HG03066 (cell line): ENCODE data around the gene ARFIP1.
"Not testable (repeated sequence)": the region's sequence is repeated elsewhere in the genome, so short reads cannot be mapped to it uniquely, and the experiment has no call there.

ENCODE experiments used
- ATAC-seq: cut with Tn5 transposase; IDR thresholded peaks from one replicate; pipeline ENCODE4 v1.9.1; 2021; ENCODE audit warnings: low read depth; ENCODE audit not compliant: unreplicated experiment

Gene ARFIP1

DNA sequence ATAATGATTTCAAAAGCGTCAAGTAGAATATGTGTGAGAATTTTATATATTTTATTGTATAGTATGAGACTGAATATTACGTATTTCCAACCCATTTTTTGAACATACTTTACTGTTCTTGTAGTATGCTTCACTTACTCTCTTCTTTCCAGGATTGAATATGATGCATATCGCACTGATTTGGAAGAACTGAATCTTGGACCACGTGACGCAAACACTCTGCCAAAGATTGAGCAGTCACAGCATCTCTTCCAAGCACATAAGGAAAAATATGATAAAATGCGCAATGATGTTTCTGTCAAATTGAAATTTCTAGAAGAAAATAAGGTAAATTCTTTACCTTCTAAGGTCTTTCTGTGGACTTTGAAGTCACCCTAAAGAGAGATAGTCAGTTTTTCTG, 108.2 kb downstream of the ARFIP1 start:
- no peak for ATAC-seq

DNA sequence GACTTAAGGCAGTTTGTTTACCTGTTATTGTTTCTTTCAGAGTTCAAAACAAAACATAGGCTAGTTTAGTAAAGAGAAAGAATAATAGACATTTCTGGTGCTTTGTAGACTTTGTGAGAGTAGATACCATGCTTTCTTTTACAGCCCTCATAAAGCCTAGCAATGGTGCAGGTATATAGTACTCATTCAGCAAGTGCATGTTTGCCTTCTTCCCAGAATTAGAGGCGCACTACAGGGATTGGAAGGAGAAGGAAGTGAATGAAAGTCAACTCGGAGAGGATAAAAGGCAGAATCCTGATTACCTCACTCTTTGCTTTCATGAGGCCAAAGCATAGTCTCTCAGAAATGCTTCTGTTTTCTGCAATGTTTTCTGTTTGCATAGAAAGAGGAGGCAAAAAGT, 113.2 kb downstream of the ARFIP1 start:
- no peak for ATAC-seq

DNA sequence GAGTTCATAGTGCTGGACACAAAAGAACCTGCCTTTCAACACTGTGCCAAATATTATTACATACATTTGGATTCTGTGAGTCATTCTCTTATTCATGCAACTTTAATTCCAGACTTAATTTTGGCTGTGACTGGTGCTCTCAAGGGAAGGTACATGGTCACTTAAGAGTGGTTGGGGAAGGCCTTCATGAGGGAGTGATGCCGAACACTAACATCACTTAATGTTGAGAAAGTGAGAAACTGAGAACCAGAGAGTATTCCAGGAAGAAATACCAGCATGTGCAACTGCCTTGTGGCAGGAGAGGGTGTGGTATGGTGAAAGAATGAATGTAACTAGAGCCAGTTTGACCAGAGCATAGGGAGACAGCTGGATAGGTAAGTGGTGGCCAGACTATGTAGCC, 114.9 kb downstream of the ARFIP1 start:
- no peak for ATAC-seq

DNA sequence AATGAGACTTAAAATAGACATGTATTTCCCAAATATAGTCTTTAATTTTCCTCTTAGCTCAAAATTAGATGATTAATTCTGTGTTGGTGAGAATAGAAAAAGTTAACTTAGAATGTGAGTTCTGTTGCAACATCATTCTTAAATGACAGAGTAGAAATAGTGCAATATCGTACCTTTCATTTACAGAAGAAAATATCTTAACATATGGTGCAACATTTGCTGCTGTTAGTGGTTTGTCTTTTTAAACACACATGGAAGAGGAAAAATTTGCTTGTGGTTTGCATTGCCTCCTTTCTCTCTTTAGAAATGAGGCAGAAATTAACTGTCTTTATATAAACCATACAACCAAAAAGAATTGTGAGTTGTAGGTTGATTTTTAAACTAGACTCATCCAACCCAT, 117.1 kb downstream of the ARFIP1 start:
- no peak for ATAC-seq

DNA sequence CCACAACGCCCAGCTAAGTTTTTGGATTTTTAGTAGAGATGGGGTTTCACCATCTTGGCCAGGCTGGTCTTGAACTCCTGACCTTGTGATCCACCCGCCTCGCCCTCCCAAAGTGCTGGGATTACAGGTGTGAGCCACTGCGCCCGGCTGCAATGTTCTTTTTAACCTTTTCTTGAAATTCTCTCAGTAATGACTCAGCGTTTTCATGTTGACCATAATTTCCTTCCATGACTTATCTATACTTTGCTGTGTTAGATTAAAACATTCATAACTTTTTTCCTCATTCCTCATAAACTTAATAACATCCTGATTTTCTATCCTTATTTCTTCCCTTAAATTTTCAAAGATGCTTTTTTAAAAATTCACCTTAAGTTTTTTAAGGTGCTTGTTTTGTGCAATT, 118.4 kb downstream of the ARFIP1 start:
- not testable (repeated sequence) for ATAC-seq

GRCh38 chr4:152898606-152899005, 118.9 kb downstream of the ARFIP1 start:
- no peak for ATAC-seq

GRCh38 chr4:152900395-152900794, 120.6 kb downstream of the ARFIP1 start:
- no peak for ATAC-seq

DNA sequence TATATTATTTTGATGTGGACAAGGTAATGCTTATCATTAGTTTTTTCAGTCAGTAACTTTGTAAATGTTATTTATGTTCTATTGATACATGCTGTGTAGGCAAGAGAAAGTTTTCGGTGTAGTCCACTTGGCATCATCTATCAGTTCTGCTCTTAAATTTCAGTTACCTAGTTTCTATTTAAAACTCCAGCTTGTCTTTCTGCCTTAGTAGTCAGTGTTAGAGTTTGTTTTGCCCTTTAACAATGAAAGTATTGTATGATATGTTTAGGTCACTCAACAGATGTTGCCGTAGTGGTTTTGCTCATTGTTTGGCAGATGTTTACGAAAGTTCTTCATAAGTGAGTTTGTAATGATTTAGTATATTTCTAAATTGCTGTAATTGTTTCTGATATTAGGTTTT, 121.5 kb downstream of the ARFIP1 start:
- ATAC-seq = no peak

GRCh38 chr4:152903658-152904057, 123.9 kb downstream of the ARFIP1 start:
- no peak for ATAC-seq

- no peak for ATAC-seq
These were observed 130.1 kb downstream of the ARFIP1 start for GRCh38 chr4:152909901-152910300.

- no peak for ATAC-seq
These were observed 130.8 kb downstream of the ARFIP1 start for GRCh38 chr4:152910521-152910920.

- ATAC-seq = no peak
These were observed 138.0 kb downstream of the ARFIP1 start for GRCh38 chr4:152917543-152918395.

- ATAC-seq = no peak
These were observed 140.1 kb downstream of the ARFIP1 start for GRCh38 chr4:152919826-152920225.

DNA sequence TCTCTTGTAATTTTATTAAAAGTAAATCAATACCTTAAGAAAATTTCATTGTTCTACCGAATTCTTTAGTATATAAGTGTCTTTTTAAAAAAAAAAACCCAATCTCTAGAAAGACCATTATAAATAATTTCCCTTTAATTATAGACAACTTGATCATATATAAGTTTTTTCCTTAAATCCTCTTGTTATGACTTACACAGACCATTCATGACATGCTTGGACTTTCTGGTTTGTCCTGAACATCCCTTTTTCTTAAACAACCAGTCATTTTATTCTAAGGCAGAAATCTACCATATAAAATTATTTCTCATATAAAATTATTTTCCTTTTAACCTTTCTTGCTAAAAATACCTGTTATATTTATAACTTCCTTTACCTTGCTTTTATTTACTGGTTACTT, 141.0 kb downstream of the ARFIP1 start:
- no peak for ATAC-seq

DNA sequence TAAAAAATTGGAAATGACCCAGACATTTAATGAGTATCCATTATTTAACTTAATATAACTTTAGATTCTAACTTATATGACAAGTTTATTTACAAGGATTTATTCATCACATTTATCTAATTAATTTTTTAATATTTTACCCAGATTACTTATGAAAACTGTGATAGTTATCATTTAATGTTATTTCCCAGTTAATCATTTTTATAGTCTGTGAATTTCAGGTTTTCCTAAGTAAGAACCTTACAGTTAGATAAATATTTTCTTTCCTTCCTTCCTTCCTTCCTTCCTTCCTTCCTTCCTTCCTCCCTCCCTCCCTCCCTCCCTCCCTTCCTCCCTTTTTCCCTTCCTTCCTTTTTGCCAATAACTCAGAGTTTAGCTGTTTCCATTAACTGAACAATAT, 141.5 kb downstream of the ARFIP1 start:
- ATAC-seq = no peak

GRCh38 chr4:152925851-152926250, 146.1 kb downstream of the ARFIP1 start:
- ATAC-seq = no peak

GRCh38 chr4:152926959-152927358, 147.2 kb downstream of the ARFIP1 start:
- ATAC-seq = no peak

- peak; percentile 52 for ATAC-seq
These were observed 148.0 kb downstream of the ARFIP1 start for GRCh38 chr4:152927737-152928136.

DNA sequence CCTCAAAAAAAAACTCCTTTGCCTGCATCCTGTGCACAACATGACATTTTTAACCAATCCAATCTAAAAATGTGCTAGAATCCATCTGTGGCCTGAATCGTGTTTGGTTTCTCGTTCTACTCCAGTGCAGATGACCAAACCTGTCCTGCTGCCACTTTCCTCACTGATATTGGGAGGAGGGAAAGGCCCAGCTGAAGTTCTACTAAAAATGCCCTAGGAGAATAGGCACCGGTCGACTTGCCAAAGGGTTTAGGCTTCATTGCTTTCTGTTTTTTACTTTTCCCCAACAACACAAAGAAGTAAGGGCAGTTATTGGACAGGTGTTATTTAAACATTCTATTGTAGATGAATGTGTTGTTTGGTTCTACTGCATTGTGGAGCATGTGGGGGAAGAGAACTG, 148.5 kb downstream of the ARFIP1 start:
- ATAC-seq = no peak

DNA sequence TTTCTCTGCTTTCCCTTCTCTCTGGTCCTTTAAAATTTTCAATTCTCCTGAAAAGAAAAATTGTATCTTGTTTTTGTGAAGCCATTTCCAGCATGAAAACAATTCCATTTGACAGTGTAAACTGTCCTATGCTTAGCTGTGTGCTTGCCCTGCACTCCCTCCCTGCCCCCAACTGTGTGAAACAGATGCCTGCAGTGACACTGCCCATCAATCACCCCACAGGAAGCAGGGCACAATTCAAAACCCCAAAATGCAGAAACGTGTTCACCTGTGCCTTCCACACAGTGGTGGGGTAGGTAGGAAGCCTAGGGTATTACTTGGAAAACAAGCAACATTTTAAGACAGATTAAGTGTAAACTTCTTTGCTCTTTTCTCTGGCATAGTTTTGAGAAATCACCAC, 150.1 kb downstream of the ARFIP1 start:
- ATAC-seq = no peak

DNA sequence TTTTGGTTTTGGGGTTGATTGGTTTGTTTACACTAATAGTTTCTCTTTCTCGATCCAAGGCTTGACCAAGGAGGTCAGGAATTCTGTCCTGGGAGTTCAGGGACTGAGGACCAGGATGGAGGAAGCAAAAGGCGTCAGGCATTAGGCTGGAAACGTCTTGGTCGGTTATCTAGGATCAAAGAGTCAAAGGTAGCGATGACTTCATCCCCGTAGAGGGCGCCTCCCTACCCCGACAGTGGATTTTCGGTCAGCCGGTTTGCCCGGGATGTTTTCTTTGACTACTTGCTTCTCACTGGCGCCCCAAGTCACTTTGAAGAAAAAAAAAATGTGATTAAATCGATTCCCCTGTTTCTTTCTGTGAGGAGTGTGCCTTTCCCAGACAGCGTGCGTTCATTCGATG, 155.4 kb downstream of the ARFIP1 start:
- ATAC-seq = no peak

DNA sequence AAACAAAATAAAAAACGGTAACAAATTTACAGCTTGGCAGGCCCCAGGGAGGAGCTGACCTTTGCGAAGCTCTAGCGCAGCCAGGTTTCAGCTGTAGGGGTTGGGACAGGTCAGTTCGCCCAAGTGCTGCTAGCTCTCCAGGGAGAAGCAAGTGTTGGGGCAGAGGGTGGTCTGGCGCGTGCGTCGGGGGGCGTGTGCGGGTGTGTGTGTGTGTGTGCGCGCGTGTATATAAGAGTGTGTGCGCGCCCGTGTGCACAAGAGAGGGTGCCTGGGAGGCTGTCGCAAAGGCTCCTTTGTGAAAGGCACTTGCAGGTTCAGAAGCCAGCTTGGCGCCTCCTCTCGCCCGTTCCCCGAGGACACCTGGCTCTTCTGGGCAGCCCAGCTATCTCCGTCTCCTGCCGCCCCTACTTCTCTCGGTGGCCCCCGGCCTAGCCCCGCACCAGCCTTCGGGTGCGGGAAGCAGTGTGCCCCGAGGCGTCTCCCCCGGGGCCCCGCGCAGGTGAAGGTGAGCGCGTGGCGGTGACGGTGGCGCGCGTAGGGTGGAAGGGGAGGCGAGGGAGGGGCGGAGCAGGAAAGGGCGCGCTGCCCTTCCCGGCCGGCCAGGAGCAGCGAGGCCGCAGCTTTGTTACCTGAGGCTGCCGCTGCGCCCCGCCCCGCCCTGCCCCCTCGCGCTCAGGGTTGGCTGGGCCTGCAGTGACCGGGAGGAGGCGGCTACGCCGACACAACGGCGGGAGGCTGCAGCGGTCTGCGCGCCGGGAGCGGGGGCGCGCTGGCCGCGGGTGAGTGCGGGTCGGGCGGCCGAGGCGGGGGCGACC, 156.1 kb downstream of the ARFIP1 start, which contains the start of gene FHDC1:
TSS of gene FHDC1 (plus strand) at position 693 of the 815 bp plus-strand sequence. CDS start 6,735 bp downstream, outside the sequence.
- no peak for ATAC-seq
